SK-N-SH (cell line): ENCODE results near the gene ATE1.

ENCODE experiments used
- CTCF ChIP-seq: fragments of 200-600 bp; sonication (generic); IDR thresholded peaks from 2 replicates; pipeline ENCODE4 v1.6.1; 2017; ENCODE audit warnings: antibody characterized with exemption, mild to moderate bottlenecking, moderate library complexity
- EP300 ChIP-seq, 2 experiments: IDR thresholded peaks; 2 replicates each; pipeline versions ENCODE4 v1.4.0 to v1.6.1; 2012; ENCODE audit warnings: borderline replicate concordance in 1 of 2, low read depth in 1 of 2, low read length in 1 of 2
- EZH2phosphoT487 ChIP-seq: fragments of 200-600 bp; sonication (generic); IDR thresholded peaks from 2 replicates; pipeline ENCODE4 v1.6.1; 2017; ENCODE audit warnings: low read depth, mixed run types, mild to moderate bottlenecking, antibody characterized with exemption, moderate library complexity, borderline replicate concordance
- GABPA ChIP-seq: IDR thresholded peaks from 2 replicates; pipeline ENCODE4 v1.4.0; 2012; ENCODE audit warnings: low read depth, mild to moderate bottlenecking
- MAX ChIP-seq: IDR thresholded peaks from 2 replicates; pipeline ENCODE4 v1.4.0; 2012; ENCODE audit warnings: low read depth
- MEF2A ChIP-seq: IDR thresholded peaks from 2 replicates; pipeline ENCODE4 v1.4.0; 2012; ENCODE audit warnings: low read depth, borderline replicate concordance
- POLR2AphosphoS5 ChIP-seq: IDR thresholded peaks from 2 replicates; pipeline ENCODE4 v1.6.1; 2012; ENCODE audit warnings: low read depth, low read length
- RAD21 ChIP-seq: IDR thresholded peaks from 2 replicates; pipeline ENCODE4 v1.6.1; 2012; ENCODE audit warnings: mild to moderate bottlenecking, low read length
- REST ChIP-seq: IDR thresholded peaks from 2 replicates; pipeline ENCODE4 v1.6.1; 2012; ENCODE audit warnings: mild to moderate bottlenecking, low read depth, low read length, moderate library complexity
- SIN3A ChIP-seq: IDR thresholded peaks from 2 replicates; pipeline ENCODE4 v1.6.1; 2012; ENCODE audit warnings: low read depth, mild to moderate bottlenecking, low read length, moderate library complexity, borderline replicate concordance
- SMC3 ChIP-seq: IDR thresholded peaks from 2 replicates; pipeline ENCODE4 v1.6.1; 2012; ENCODE audit warnings: low read depth, low read length, improper control_type of control experiment
- TAF1 ChIP-seq: IDR thresholded peaks from 2 replicates; pipeline ENCODE4 v1.6.1; 2012; ENCODE audit warnings: low read depth, mild to moderate bottlenecking, low read length, moderate library complexity, borderline replicate concordance
- USF2 ChIP-seq: fragments of 150-350 bp; IDR thresholded peaks from 2 replicates; pipeline ENCODE4 v1.6.1; 2017; ENCODE audit warnings: antibody characterized with exemption, low read length, low read depth, borderline replicate concordance

- TF ChIP-seq CTCF (no peak), RAD21 (no peak), EP300 (IDR thresholded peaks at IDR 0.05; ENCODE audit: borderline replicate concordance in 1 of 2, low read depth in 1 of 2, low read length in 1 of 2) (no peak), TAF1 (no peak), POLR2AphosphoS5 (no peak), EZH2phosphoT487 (no peak), REST (no peak), MAX (no peak), MEF2A (no peak), SIN3A (no peak), USF2 (no peak), SMC3 (no peak), GABPA (no peak)
These were observed 231.9 kb downstream of the ATE1 start for GRCh38 chr10:121695731-121696464.
